ENCODE data around the gene ZDHHC11. TPM values are rescaled to one million over a fixed set of nuclear protein-coding genes. Genes with fewer than 3 reads are reported as not detected.

ZDHHC11 gene
- total RNA-seq, 1 experiment from 2014 or later: 17.0 TPM

DNA sequence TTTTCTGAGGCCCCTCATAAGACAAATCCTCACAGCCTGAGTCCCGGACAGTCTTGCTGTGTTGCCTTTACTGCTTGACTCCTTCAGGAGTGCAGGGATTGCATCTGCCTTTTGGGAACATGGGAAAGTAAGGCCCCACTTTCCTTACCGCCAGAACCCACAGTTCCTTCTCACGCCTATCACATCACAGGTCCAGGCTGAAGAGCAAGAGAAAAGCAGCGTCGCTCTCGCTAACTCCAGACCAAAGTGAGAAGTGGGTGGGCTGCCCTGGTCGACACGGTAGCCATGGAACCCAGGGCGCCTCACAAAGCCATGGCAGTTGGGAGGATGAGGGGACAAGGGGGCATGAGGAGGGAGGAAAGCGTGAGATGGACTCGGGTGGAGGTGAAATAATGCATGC, 7.9 kb upstream of the ZDHHC11 start:
- TF ChIP-seq POLR2AphosphoS5 (IDR thresholded peaks at IDR 0.05; ENCODE audit: low read depth, low read length): no peak
- no peak for TF ChIP-seq ELF1 (IDR thresholded peaks at IDR 0.05; ENCODE audit: borderline replicate concordance, low read depth)
- TF ChIP-seq ZNF274 (IDR thresholded peaks at IDR 0.05; ENCODE audit: low read depth, low read length): no peak
- TF ChIP-seq, protein P1, sequence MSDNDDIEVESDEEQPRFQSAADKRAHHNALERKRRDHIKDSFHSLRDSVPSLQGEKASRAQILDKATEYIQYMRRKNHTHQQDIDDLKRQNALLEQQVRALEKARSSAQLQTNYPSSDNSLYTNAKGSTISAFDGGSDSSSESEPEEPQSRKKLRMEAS (IDR thresholded peaks at IDR 0.05): no peak
- no peak for TF ChIP-seq POLR2A (IDR thresholded peaks at IDR 0.05; ENCODE audit: borderline replicate concordance, extremely low read depth, insufficient read depth, insufficient read length)
- TF ChIP-seq, protein P2, sequence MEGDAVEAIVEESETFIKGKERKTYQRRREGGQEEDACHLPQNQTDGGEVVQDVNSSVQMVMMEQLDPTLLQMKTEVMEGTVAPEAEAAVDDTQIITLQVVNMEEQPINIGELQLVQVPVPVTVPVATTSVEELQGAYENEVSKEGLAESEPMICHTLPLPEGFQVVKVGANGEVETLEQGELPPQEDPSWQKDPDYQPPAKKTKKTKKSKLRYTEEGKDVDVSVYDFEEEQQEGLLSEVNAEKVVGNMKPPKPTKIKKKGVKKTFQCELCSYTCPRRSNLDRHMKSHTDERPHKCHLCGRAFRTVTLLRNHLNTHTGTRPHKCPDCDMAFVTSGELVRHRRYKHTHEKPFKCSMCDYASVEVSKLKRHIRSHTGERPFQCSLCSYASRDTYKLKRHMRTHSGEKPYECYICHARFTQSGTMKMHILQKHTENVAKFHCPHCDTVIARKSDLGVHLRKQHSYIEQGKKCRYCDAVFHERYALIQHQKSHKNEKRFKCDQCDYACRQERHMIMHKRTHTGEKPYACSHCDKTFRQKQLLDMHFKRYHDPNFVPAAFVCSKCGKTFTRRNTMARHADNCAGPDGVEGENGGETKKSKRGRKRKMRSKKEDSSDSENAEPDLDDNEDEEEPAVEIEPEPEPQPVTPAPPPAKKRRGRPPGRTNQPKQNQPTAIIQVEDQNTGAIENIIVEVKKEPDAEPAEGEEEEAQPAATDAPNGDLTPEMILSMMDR (IDR thresholded peaks at IDR 0.05 in 2 of 3, conservative IDR thresholded peaks at IDR 0.05 in 1 of 3; ENCODE audit: borderline replicate concordance in 1 of 3, insufficient read depth in 1 of 3, low read depth in 2 of 3, low read length in 2 of 3): no peak
- TF ChIP-seq, protein P3, sequence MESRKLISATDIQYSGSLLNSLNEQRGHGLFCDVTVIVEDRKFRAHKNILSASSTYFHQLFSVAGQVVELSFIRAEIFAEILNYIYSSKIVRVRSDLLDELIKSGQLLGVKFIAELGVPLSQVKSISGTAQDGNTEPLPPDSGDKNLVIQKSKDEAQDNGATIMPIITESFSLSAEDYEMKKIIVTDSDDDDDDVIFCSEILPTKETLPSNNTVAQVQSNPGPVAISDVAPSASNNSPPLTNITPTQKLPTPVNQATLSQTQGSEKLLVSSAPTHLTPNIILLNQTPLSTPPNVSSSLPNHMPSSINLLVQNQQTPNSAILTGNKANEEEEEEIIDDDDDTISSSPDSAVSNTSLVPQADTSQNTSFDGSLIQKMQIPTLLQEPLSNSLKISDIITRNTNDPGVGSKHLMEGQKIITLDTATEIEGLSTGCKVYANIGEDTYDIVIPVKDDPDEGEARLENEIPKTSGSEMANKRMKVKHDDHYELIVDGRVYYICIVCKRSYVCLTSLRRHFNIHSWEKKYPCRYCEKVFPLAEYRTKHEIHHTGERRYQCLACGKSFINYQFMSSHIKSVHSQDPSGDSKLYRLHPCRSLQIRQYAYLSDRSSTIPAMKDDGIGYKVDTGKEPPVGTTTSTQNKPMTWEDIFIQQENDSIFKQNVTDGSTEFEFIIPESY (IDR thresholded peaks at IDR 0.05; ENCODE audit: extremely low read depth, insufficient replicate concordance, low read length): no peak
- TF ChIP-seq, protein P4, sequence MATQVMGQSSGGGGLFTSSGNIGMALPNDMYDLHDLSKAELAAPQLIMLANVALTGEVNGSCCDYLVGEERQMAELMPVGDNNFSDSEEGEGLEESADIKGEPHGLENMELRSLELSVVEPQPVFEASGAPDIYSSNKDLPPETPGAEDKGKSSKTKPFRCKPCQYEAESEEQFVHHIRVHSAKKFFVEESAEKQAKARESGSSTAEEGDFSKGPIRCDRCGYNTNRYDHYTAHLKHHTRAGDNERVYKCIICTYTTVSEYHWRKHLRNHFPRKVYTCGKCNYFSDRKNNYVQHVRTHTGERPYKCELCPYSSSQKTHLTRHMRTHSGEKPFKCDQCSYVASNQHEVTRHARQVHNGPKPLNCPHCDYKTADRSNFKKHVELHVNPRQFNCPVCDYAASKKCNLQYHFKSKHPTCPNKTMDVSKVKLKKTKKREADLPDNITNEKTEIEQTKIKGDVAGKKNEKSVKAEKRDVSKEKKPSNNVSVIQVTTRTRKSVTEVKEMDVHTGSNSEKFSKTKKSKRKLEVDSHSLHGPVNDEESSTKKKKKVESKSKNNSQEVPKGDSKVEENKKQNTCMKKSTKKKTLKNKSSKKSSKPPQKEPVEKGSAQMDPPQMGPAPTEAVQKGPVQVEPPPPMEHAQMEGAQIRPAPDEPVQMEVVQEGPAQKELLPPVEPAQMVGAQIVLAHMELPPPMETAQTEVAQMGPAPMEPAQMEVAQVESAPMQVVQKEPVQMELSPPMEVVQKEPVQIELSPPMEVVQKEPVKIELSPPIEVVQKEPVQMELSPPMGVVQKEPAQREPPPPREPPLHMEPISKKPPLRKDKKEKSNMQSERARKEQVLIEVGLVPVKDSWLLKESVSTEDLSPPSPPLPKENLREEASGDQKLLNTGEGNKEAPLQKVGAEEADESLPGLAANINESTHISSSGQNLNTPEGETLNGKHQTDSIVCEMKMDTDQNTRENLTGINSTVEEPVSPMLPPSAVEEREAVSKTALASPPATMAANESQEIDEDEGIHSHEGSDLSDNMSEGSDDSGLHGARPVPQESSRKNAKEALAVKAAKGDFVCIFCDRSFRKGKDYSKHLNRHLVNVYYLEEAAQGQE (IDR thresholded peaks at IDR 0.05; ENCODE audit: low read depth): no peak
- TF ChIP-seq EZH2phosphoT487 (IDR thresholded peaks at IDR 0.05; ENCODE audit: borderline replicate concordance): no peak
- no peak for TF ChIP-seq JUND (IDR thresholded peaks at IDR 0.05)
- no peak for TF ChIP-seq SIN3A (IDR thresholded peaks at IDR 0.05; ENCODE audit: low read depth)
- TF ChIP-seq EGR1 (IDR thresholded peaks at IDR 0.05; ENCODE audit: low read depth): no peak
- no peak for TF ChIP-seq SP1 (IDR thresholded peaks at IDR 0.05; ENCODE audit: low read depth)
- no peak for TF ChIP-seq CEBPB (IDR thresholded peaks at IDR 0.05; ENCODE audit: low read depth)
- no peak for TF ChIP-seq SRF (IDR thresholded peaks at IDR 0.05; ENCODE audit: low read depth)
- TF ChIP-seq TCF7L2 (IDR thresholded peaks at IDR 0.05; ENCODE audit: borderline replicate concordance, extremely low read depth, insufficient read depth, insufficient read length): no peak
- no peak for TF ChIP-seq ZFX (IDR thresholded peaks at IDR 0.05)
- BruUV-seq (replicated peaks): no TSS peak
- Histone ChIP-seq H3K9me3 (ENCODE audit: control insufficient read depth in 1 of 2, insufficient read depth in 1 of 2, low read depth in 1 of 2, low read length in 2 of 2) (no peaks in the 10 kb centered on the region), H4K20me1 (ENCODE audit: insufficient read depth) (no peaks in the 10 kb centered on the region), H3K9ac (ENCODE audit: low read length) (no peak overlapping the region), H3K79me2 (ENCODE audit: insufficient read depth, low read length) (no peaks in the 10 kb centered on the region), H3K4me2 (ENCODE audit: low read length) (no peak overlapping the region), H3K4me3 (replicated peaks in 1 of 2; ENCODE audit: low read depth in 1 of 2, low read length in 2 of 2) (no peak overlapping the region), H3K27ac (ENCODE audit: low read depth, low read length) (no peak overlapping the region), H3K27me3 (ENCODE audit: insufficient read depth, low read length) (no peaks in the 10 kb centered on the region), H3K4me1 (ENCODE audit: control insufficient read depth in 1 of 2, insufficient read depth in 2 of 2, low read length in 2 of 2) (no peaks in the 10 kb centered on the region), H2AFZ (ENCODE audit: low read depth, low read length, poor library complexity, severe bottlenecking) (no peak overlapping the region), H3K9me2 (ENCODE audit: insufficient read depth) (no peaks in the 10 kb centered on the region), H3K36me3 (ENCODE audit: control insufficient read depth in 1 of 2, insufficient read depth in 2 of 2, low read length in 2 of 2) (peaks cover 0 to 4% of the 10 kb centered on the region in 2 experiments; a peak in 1 of 4 replicates)
- no peak for DNase-seq (ENCODE audit: low read depth, low spot score)
- intact Hi-C loops (cut with micrococcal nuclease): no loop called here
- POLR2A ChIA-PET: no interaction called here
- no peak for ATAC-seq
- CTCF ChIA-PET: no interaction called here
- RAD21 ChIA-PET (ENCODE audit: low non-redundant PET in 1 of 2, low total read pairs in 2 of 2, uncharacterized antibody in 2 of 2, unreplicated experiment in 2 of 2): no interaction called here
